T47D (cell line): ENCODE data around the gene RAPGEFL1.
A peak's percentile ranks its signal among the peaks of the same experiment; 100 is the strongest.
"Not testable (repeated sequence)": the region's sequence is repeated elsewhere in the genome, so short reads cannot be mapped to it uniquely, and the experiment has no call there.

Experiments
- DNase-seq, 2 experiments: peaks; one replicate each; pipeline versions ENCODE4 v3.0.0 to v3.0.0-alpha.2; 2011 to 2012; ENCODE audit warnings: low read depth in 1 of 2, low spot score in 1 of 2
- JUND ChIP-seq: IDR thresholded peaks from 2 replicates; pipeline ENCODE4 v1.6.1; 2012; ENCODE audit warnings: low read depth
- in situ Hi-C: cut with HindIII; loops from 2 replicates; pipeline ENCODE4 v1.10.0; 2016; ENCODE audit warnings: low sequenced_read_pairs, low pct_unique_long_range_greater_than_20kb

The RAPGEFL1 gene

DNA sequence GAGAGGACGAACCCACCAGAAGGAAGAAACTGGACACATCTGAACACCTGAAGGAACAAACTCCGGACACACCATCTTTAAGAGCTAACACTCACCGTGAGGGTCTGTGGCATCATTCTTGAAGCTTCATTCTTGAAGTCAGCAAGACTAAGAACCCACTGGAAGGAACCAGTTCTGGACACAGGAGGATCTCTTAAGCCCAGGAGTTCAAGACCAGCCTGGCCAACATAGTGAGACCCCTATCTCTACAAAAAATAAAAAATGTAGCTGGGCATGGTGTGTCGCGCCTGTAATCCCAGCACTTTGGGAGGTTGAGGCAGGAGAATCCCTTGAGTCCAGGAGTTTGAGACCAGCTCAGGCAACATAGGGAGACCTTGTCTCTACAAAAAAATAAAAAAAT lies 21.3 kb downstream of the RAPGEFL1 start:
- no peak for TF ChIP-seq JUND
- in situ Hi-C loops = no loop called here
- DNase-seq = no peak

- in situ Hi-C loops = no loop called here
- no peak for TF ChIP-seq JUND
- no peak for DNase-seq
Observed at GRCh38 chr17:40203131-40203530, 25.9 kb downstream of the RAPGEFL1 start.

- in situ Hi-C loops = not testable (repeated sequence)
Observed at GRCh38 chr17:40206193-40206592, 28.9 kb downstream of the RAPGEFL1 start.

GRCh38 chr17:40209404-40210093 lies 32.3 kb downstream of the RAPGEFL1 start:
- no peak for DNase-seq
- in situ Hi-C loops = no loop called here
- no peak for TF ChIP-seq JUND

More at GRCh38 chr17:40206193-40206592, 28.9 kb downstream of the RAPGEFL1 start:
- not testable (repeated sequence) for DNase-seq

DNA sequence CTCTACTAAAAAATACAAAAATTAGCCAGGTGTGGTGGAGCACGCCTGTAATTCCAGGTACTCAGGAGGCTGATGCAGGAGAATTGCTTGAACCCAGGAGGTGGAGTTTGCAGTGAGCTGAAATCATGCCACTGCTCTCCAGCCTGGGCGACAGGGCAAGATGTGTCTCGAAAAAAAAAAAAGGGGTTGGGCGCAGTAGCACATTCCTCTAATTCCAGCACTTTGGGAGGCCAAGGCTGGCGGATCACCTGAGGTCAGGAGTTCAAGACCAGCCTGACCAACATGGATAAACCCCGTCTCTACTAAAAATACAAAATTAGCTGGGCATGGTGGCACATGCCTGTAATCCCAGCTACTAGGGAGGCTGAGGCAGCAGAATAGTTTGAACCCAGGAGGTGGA lies 36.6 kb downstream of the RAPGEFL1 start:
- DNase-seq, in situ Hi-C loops: not testable (repeated sequence)

DNA sequence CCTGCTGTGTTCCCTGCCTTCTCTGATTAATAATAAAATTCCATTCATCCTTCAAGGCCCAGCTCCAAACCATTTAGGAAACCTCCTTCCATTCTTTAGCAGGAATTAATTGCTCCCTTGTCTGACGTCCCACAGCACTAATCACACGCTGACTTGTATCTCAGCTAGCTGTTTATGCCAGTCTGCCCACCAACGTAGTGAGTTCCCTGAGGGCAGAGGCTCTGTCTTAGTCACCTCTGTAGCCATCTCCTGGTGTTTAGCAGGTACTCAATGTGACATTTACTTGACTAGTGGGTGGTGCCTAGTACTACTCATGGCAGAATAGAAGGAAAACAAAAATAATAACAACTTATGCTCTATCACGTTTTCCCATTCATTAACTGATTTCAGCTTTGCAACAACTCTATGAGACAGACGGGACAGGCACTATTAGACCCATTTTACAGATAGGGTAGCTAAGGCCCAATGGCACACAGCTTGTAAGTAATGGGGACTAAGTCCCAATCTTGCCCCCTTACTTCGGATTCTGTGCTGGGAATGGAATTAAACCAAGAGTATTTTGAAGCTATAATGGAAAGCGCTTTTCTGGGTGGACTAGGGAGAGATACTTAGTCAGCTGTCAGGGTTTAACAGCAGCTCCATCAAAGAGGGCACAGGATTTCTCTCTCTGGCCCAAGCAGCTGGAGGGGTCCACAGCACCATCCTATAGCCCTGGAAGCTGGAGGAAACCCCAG lies 40.9 kb downstream of the RAPGEFL1 start:
- in situ Hi-C loops = no loop called here
- TF ChIP-seq JUND = no peak
- DNase-seq = no peak

DNA sequence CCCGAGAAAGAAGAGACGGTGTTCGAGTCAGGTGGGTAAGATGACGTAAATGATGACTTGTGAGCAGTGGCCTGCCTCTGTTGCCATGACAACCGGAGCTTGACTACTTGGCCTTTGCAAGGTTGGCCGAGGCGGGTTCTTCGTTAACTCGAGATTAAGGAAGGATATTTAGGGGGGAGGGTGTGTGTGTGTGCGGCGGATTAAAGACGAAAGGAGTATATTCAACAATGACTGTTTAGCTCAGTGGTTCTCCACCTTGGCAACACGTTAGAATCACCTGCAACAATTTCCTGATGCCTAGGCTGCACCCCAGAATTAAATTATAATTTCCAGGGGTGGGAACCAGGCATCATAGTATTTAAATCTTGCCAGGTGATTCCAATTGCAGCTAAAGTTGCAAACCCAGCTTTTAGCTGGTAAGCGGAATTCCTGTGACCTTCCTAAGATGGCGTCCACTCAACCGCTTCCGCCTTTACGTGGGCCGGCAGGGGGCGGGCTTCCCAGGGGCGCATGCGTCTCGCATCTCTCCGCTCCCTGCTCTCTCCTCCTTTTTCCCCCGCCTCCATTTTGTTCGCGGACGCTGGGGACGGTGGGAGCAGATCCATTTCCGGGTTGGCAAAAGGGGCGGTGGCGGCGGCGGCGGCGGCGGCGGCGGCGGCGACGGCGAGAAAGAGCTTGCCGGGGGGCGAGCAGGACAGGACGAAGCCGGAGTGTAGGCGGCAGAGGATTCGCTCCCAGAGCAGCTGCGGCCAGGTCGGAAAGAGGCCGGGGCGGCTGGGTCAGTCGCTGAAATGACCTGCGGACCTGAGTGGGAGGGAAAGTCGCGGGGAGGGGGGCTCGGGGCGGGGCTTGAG lies 41.7 kb downstream of the RAPGEFL1 start, which contains the start of gene WIPF2:
WIPF2 (plus strand) TSS at position 565 of the 854 bp plus-strand sequence. CDS start 37,156 bp downstream, outside the sequence.
- in situ Hi-C loops = no loop called here
- DNase-seq = peak; percentile 95 to 99
- TF ChIP-seq JUND = no peak

DNA sequence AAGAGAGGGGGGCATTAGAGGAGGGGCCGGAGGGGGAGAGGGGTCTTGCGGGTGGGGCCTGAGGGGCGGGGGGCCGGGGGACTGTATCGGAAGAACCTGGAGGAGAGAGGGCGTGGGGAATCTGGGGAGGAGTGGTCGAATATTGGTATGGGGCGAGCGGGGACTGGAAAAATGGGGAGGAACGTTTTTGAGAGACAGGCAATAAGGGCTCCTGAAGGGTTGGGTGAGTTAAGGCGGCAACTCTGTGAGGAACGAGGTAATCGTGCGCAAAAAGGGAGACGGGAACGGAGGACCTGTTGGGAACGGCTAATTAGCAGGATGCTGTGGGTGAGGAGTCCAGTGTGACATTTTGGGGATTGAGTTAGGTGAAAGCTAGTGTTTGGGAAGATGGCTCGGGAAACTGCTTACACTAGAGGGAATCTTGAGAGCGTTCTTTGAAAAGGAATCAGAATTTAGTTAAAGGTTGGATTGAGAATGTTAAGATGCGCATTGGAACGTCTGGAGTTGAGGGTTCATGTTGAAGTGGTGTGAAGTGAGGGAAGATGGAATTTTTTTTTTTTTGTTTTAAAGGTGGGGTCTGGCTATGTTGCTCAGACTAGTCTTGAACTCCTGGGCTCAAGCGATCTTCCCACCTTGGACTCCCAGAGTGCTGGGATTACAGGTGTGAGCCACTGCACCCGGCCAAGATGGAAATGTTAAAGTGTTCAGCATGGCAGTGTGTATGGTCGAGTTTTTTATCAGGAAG lies 42.5 kb downstream of the RAPGEFL1 start:
- no peak for TF ChIP-seq JUND
- in situ Hi-C loops = no loop called here

GRCh38 chr17:40224718-40225550 lies 47.7 kb downstream of the RAPGEFL1 start:
- no peak for DNase-seq

More for the DNA sequence above, 42.5 kb downstream of the RAPGEFL1 start:
- peak; percentile 69 to 81 for DNase-seq

DNA sequence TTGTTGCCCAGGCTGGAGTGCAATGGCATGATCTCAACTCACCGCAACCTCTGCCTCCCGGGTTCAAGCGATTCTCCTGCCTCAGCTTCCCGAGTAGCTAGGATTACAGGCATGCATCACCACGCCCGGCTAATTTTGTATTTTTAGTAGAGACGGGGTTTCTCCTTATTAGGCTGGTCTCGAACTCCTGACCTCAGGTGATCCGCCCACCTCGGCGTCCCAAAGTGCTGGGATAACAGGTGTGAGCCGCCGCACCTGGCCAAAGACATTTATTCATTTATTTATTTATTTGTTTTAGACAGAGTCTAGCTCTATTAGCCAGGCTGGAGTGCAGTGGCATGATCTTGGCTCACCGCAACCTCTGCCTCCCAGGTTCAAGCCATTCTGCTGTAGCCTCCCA lies 51.9 kb downstream of the RAPGEFL1 start:
- in situ Hi-C loops, DNase-seq: not testable (repeated sequence)

More at GRCh38 chr17:40224718-40225550, 47.7 kb downstream of the RAPGEFL1 start:
- TF ChIP-seq JUND = no peak
- in situ Hi-C loops = no loop called here

GRCh38 chr17:40230670-40231069 lies 53.4 kb downstream of the RAPGEFL1 start:
- DNase-seq = no peak
- TF ChIP-seq JUND = no peak
- in situ Hi-C loops = no loop called here

GRCh38 chr17:40231928-40232327 lies 54.7 kb downstream of the RAPGEFL1 start:
- in situ Hi-C loops, DNase-seq: not testable (repeated sequence)
